Sciatic nerve (tissue), 2 donors: ENCODE data around the gene LHX4. TPM values are rescaled to one million over a fixed set of nuclear protein-coding genes. Genes with fewer than 3 reads are reported as not detected.

Experiments used
- ATAC-seq: fragments of 200-7000 bp; cut with Tn5 transposase; one replicate; pipeline ENCODE4 v1.9.1; 2020; ENCODE audit warnings: mild to moderate bottlenecking, moderate library complexity
- DNase-seq: peaks from one replicate; pipeline ENCODE4 v3.0.0-alpha.2; 2020; ENCODE audit warnings: low spot score
- intact Hi-C: fragments of 100-400 bp; cut with DNase I; formaldehyde crosslinking; loops from one replicate; pipeline ENCODE4 v1.14.2; 2022
- total RNA-seq: library from RNA; stranded (reverse); fragmentation: NEBNext Ultra II Directional; extraction: Animal tissue kit (Norgen Biotek cat#: 25700); gene quantifications from one replicate; pipeline ENCODE4 v1.2.1, GENCODE V29; 2021
- donor health status: DM: no; HTN: no; CAD: no.
- donor health status: DM: no; HTN: no; CAD: no.

Gene LHX4
- not detected for total RNA-seq

GRCh38 chr1:180229483-180230415, at the start of gene LHX4:
TSS of gene LHX4 (plus strand) at chr1:180230264. CDS start at chr1:180230530, 266 bp downstream.
- DNase-seq (no peak), ATAC-seq (no peak)
- intact Hi-C loops, result no loop called here

GRCh38 chr1:180181048-180181447, 49.0 kb upstream of the LHX4 start:
- intact Hi-C loops, result loop anchor here (10.0 kb wide), 1 partner anchor 304 kb away; no protein-coding TSS in a partner anchor
- no peak for DNase-seq

GRCh38 chr1:180181996-180182642, 47.9 kb upstream of the LHX4 start:
- intact Hi-C loops, result loop anchor here (10.0 kb wide), 1 partner anchor 303 kb away; no protein-coding TSS in a partner anchor
- no peak for DNase-seq
- no peak for ATAC-seq

More at GRCh38 chr1:180181048-180181447, 49.0 kb upstream of the LHX4 start:
- ATAC-seq, result no peak

- DNase-seq, result no peak
- intact Hi-C loops, result loop anchor here (10.0 kb wide), 1 partner anchor 302 kb away; no protein-coding TSS in a partner anchor
- no peak for ATAC-seq
These were observed 47.3 kb upstream of the LHX4 start for GRCh38 chr1:180182643-180183311.

- ATAC-seq, result no peak
- intact Hi-C loops, result loop anchor here (10.0 kb wide), 1 partner anchor 301 kb away; no protein-coding TSS in a partner anchor
- no peak for DNase-seq
These were observed 46.6 kb upstream of the LHX4 start for GRCh38 chr1:180183426-180183825.

- DNase-seq (no peak), ATAC-seq (no peak)
- intact Hi-C loops, result loop anchor here (10.0 kb wide), 1 partner anchor 301 kb away; no protein-coding TSS in a partner anchor
These were observed 46.0 kb upstream of the LHX4 start for GRCh38 chr1:180184041-180184440.

GRCh38 chr1:180185281-180185680, 44.8 kb upstream of the LHX4 start:
- intact Hi-C loops, result loop anchor here (10.0 kb wide), 1 partner anchor 300 kb away; no protein-coding TSS in a partner anchor
- no peak for ATAC-seq
- no peak for DNase-seq

- ATAC-seq, result no peak
- intact Hi-C loops, result loop anchor here (10.0 kb wide), 1 partner anchor 299 kb away; no protein-coding TSS in a partner anchor
- no peak for DNase-seq
These were observed 44.0 kb upstream of the LHX4 start for GRCh38 chr1:180185971-180186645.

- no peak for DNase-seq
- intact Hi-C loops, result loop anchor here (10.0 kb wide), 1 partner anchor 298 kb away; no protein-coding TSS in a partner anchor
- no peak for ATAC-seq
These were observed 43.2 kb upstream of the LHX4 start for GRCh38 chr1:180186831-180187230.

GRCh38 chr1:180187626-180188025, 42.4 kb upstream of the LHX4 start:
- ATAC-seq, result no peak
- no peak for DNase-seq

GRCh38 chr1:180188091-180188506, 42.0 kb upstream of the LHX4 start:
- intact Hi-C loops, result loop anchor here (10.0 kb wide), 1 partner anchor 297 kb away; no protein-coding TSS in a partner anchor
- ATAC-seq (peak; percentile 78), DNase-seq (peak; percentile 76)

More at GRCh38 chr1:180187626-180188025, 42.4 kb upstream of the LHX4 start:
- intact Hi-C loops, result loop anchor here (10.0 kb wide), 1 partner anchor 297 kb away; no protein-coding TSS in a partner anchor

GRCh38 chr1:180188684-180189175, 41.3 kb upstream of the LHX4 start:
- intact Hi-C loops, result loop anchor here (10.0 kb wide), 1 partner anchor 296 kb away; no protein-coding TSS in a partner anchor
- DNase-seq (no peak), ATAC-seq (no peak)

- ATAC-seq (no peak), DNase-seq (no peak)
- intact Hi-C loops, result no loop called here
These were observed 40.0 kb upstream of the LHX4 start for GRCh38 chr1:180190091-180190490.

GRCh38 chr1:180192172-180192571, 37.9 kb upstream of the LHX4 start:
- no peak for ATAC-seq
- no peak for DNase-seq
- intact Hi-C loops, result no loop called here

GRCh38 chr1:180193141-180194047, 36.7 kb upstream of the LHX4 start:
- ATAC-seq, result no peak
- intact Hi-C loops, result no loop called here
- DNase-seq, result no peak

GRCh38 chr1:180194048-180194425, 36.0 kb upstream of the LHX4 start:
- intact Hi-C loops, result no loop called here
- ATAC-seq, result no peak

GRCh38 chr1:180194546-180195207, 35.4 kb upstream of the LHX4 start:
- no peak for ATAC-seq

More at GRCh38 chr1:180194048-180194425, 36.0 kb upstream of the LHX4 start:
- DNase-seq, result no peak

More at GRCh38 chr1:180194546-180195207, 35.4 kb upstream of the LHX4 start:
- no peak for DNase-seq
- intact Hi-C loops, result no loop called here
